DOHH2 (cell line): ENCODE measurements around the gene GREB1L.

ENCODE experiments used
- CTCF ChIP-seq: fragments of 200-600 bp; sonication (generic); IDR thresholded peaks from one replicate; pipeline ENCODE4 v1.5.1; 2014; ENCODE audit warnings: antibody characterized with exemption, mild to moderate bottlenecking, low read depth, low read length; ENCODE audit not compliant: poor library complexity, severe bottlenecking
- EZH2phosphoT487 ChIP-seq: fragments of 200-600 bp; sonication (generic); IDR thresholded peaks from 2 replicates; pipeline ENCODE4 v1.6.1; 2017; ENCODE audit warnings: borderline replicate concordance, mild to moderate bottlenecking, antibody characterized with exemption, low read length, moderate library complexity, mixed read lengths

GRCh38 chr18:21218862-21219261 is 23.2 kb upstream of the GREB1L start:
- TF ChIP-seq CTCF (no peak), EZH2phosphoT487 (no peak)
